HL-60 (cell line): ENCODE measurements around the gene CES4A.

Source experiments
- DNase-seq, 2 experiments: peaks; one replicate each; pipeline ENCODE4 v3.0.0-alpha.2; 2010 to 2020; ENCODE audit warnings: low read depth in 1 of 2, low spot score in 1 of 2
- H3K27ac ChIP-seq: fragments of 250-450 bp; sonication (Bioruptor Pico); replicated peaks from 2 replicates; pipeline ENCODE4 v1.5.1; 2020; ENCODE audit warnings: mild to moderate bottlenecking, moderate library complexity
- H3K27me3 ChIP-seq: fragments of 250-450 bp; sonication (Bioruptor Pico); 2 replicates; pipeline ENCODE4 v1.5.1; 2021; ENCODE audit warnings: mild to moderate bottlenecking, moderate library complexity; ENCODE audit not compliant: insufficient read depth, poor library complexity, severe bottlenecking
- H3K4me3 ChIP-seq: replicated peaks from 2 replicates; pipeline ENCODE4 v1.5.1; 2011; ENCODE audit warnings: mild to moderate bottlenecking, control low read depth, low read length; ENCODE audit not compliant: insufficient read depth
- GABPA ChIP-seq: IDR thresholded peaks from 2 replicates; pipeline ENCODE4 v1.6.1; 2012; ENCODE audit warnings: low read depth
- POLR2AphosphoS5 ChIP-seq: IDR thresholded peaks from 2 replicates; pipeline ENCODE4 v1.6.1; 2012; ENCODE audit warnings: low read depth
- REST ChIP-seq: IDR thresholded peaks from 2 replicates; pipeline ENCODE4 v1.6.1; 2012; ENCODE audit warnings: low read depth; ENCODE audit not compliant: insufficient replicate concordance
- SPI1 ChIP-seq: IDR thresholded peaks from 2 replicates; pipeline ENCODE4 v1.6.1; 2012; ENCODE audit warnings: low read depth, mild to moderate bottlenecking, borderline replicate concordance
- TF ChIP-seq, protein P1 (sequence below): IDR thresholded peaks from one replicate; pipeline ENCODE4 v1.5.1; 2011; ENCODE audit warnings: low read length, control low read depth, inconsistent platforms; ENCODE audit not compliant: insufficient read depth

The CES4A gene

GRCh38 chr16:66950437-66950836 is 38.0 kb upstream of the CES4A start:
- H3K4me3 ChIP-seq, result no peak overlapping the region
- TF ChIP-seq POLR2AphosphoS5, result no peak
- TF ChIP-seq REST, result no peak
- no peak for TF ChIP-seq GABPA
- TF ChIP-seq, protein P1, sequence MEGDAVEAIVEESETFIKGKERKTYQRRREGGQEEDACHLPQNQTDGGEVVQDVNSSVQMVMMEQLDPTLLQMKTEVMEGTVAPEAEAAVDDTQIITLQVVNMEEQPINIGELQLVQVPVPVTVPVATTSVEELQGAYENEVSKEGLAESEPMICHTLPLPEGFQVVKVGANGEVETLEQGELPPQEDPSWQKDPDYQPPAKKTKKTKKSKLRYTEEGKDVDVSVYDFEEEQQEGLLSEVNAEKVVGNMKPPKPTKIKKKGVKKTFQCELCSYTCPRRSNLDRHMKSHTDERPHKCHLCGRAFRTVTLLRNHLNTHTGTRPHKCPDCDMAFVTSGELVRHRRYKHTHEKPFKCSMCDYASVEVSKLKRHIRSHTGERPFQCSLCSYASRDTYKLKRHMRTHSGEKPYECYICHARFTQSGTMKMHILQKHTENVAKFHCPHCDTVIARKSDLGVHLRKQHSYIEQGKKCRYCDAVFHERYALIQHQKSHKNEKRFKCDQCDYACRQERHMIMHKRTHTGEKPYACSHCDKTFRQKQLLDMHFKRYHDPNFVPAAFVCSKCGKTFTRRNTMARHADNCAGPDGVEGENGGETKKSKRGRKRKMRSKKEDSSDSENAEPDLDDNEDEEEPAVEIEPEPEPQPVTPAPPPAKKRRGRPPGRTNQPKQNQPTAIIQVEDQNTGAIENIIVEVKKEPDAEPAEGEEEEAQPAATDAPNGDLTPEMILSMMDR, result no peak
- no peak for TF ChIP-seq SPI1
- no peak for DNase-seq
- H3K27me3 ChIP-seq, result peaks cover 28% of the 10 kb centered on the region
- H3K27ac ChIP-seq, result no peak overlapping the region

DNA sequence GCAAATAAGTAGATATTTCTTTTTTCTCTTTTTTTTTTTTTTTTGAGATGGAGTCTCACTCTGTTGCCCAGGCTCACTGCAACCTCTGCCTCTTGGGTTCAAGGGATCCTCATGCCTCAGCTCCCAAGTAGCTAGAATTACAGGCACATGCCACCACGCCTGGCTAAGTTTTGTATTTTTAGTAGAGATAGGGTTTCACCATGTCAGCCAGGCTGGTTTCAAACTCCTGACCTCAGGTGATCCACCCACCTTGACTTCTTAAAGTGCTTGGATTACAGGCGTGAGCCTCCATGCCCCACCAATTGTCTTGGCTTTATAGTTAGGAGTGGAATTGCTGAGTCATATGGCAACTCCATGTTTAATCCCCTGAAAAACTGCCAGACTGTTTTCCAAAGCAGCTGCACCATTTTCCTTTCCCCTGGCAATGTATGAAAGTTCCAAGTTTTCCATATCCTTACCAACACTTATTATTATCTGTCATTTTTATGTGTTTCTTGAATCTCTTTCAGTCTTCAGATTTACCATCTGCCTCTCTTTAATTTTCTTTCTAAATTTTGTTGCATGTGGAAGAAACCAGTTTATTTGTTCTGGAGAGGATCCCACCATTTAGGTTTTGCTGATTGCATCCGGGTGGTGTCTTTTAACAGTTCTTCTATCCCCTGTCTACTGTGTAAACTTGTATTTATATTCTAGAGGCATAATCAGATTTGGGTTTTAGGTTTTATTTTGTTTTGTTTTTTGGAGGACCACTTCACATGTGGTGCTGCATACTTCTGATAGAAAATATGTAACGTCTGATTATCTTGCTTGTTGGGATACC is 37.2 kb upstream of the CES4A start:
- H3K27me3 ChIP-seq, result peaks cover 28% of the 10 kb centered on the region
- TF ChIP-seq POLR2AphosphoS5, result no peak
- no peak for TF ChIP-seq SPI1
- no peak for TF ChIP-seq GABPA
- TF ChIP-seq REST, result no peak
- TF ChIP-seq, protein P1, result no peak

GRCh38 chr16:66952430-66953110 is 35.8 kb upstream of the CES4A start:
- no peak overlapping the region for H3K4me3 ChIP-seq
- no peak overlapping the region for H3K27ac ChIP-seq
- DNase-seq, result no peak
- no peak for TF ChIP-seq SPI1
- TF ChIP-seq, protein P1, result no peak
- H3K27me3 ChIP-seq, result peaks cover 28% of the 10 kb centered on the region

More for the DNA sequence above, 37.2 kb upstream of the CES4A start:
- no peak for DNase-seq
- no peak overlapping the region for H3K27ac ChIP-seq
- no peak overlapping the region for H3K4me3 ChIP-seq
